ENCODE measurements around the gene SH3TC1. TPM values are rescaled to one million over a fixed set of nuclear protein-coding genes. Genes with fewer than 3 reads are reported as not detected.

SH3TC1 gene
- total and polyA plus RNA-seq, 4 donors: 6.5 to 34.6 (median 25.8) TPM

DNA sequence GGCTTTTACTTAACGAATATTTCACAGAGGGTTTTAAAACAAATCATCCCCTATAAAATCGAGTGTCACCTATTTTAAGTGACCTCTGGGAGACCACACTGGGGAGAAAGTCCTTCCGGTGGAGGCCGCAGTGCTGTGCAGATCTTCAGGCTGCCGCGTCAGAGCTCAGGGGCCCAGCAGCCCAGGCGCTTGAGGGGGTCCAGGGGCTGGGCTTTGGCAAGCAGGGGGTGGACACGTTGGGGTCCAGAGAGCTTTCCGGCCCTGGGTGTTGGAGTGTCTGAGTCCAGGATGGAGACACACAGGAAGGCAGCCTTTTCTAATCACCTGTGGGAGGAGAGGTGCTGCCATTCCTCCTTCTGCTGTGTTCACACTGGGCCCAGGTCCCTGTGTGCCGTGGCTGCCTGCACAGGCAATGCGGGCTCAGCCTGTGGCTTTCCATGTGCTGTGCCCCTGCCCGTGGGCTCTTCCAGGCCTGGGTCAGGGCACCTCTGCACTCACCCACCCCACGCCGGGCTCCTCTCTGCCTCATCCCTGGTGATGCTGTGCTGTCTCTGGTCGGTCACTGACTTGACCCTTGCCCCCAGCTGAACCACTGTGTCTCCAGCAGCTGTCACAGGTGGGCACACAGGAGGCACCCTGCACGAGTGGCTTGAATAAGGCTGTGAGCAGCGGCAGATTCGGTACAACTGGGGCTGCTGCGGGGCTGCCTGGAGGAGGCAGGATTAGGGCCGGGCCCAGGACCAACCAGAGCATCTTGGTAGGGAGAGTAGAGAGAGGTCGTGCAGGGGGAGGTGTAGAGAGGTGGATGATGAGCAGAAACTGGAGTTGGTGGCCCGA lies 80.4 kb downstream of the SH3TC1 start:
- H3K4me1 ChIP-seq (ENCODE audit: control insufficient read depth in 4 of 4, insufficient read depth in 4 of 4, low read length in 3 of 4): peaks cover 0 to 4% (median 0%) of the 10 kb centered on the region in 4 donors
- TF ChIP-seq RXRA (IDR thresholded peaks at IDR 0.05): no peak
- no peak for TF ChIP-seq HNF4G (IDR thresholded peaks at IDR 0.05)
- TF ChIP-seq, protein P1, sequence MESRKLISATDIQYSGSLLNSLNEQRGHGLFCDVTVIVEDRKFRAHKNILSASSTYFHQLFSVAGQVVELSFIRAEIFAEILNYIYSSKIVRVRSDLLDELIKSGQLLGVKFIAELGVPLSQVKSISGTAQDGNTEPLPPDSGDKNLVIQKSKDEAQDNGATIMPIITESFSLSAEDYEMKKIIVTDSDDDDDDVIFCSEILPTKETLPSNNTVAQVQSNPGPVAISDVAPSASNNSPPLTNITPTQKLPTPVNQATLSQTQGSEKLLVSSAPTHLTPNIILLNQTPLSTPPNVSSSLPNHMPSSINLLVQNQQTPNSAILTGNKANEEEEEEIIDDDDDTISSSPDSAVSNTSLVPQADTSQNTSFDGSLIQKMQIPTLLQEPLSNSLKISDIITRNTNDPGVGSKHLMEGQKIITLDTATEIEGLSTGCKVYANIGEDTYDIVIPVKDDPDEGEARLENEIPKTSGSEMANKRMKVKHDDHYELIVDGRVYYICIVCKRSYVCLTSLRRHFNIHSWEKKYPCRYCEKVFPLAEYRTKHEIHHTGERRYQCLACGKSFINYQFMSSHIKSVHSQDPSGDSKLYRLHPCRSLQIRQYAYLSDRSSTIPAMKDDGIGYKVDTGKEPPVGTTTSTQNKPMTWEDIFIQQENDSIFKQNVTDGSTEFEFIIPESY (IDR thresholded peaks at IDR 0.05): no peak
- TF ChIP-seq NR2F2 (IDR thresholded peaks at IDR 0.05): no peak
- TF ChIP-seq JUND (IDR thresholded peaks at IDR 0.05): no peak
- TF ChIP-seq, protein P2, sequence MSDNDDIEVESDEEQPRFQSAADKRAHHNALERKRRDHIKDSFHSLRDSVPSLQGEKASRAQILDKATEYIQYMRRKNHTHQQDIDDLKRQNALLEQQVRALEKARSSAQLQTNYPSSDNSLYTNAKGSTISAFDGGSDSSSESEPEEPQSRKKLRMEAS (IDR thresholded peaks at IDR 0.05): no peak
- TF ChIP-seq HNF4A (conservative IDR thresholded peaks at IDR 0.05): no peak
- TF ChIP-seq ATF3 (IDR thresholded peaks at IDR 0.05): no peak
- TF ChIP-seq FOXA2 (IDR thresholded peaks at IDR 0.05): no peak
- TF ChIP-seq FOXA1 (IDR thresholded peaks at IDR 0.05): no peak
- H3K4me3 ChIP-seq (ENCODE audit: low read depth in 1 of 3, low read length in 3 of 3): no peak overlapping the region

DNA sequence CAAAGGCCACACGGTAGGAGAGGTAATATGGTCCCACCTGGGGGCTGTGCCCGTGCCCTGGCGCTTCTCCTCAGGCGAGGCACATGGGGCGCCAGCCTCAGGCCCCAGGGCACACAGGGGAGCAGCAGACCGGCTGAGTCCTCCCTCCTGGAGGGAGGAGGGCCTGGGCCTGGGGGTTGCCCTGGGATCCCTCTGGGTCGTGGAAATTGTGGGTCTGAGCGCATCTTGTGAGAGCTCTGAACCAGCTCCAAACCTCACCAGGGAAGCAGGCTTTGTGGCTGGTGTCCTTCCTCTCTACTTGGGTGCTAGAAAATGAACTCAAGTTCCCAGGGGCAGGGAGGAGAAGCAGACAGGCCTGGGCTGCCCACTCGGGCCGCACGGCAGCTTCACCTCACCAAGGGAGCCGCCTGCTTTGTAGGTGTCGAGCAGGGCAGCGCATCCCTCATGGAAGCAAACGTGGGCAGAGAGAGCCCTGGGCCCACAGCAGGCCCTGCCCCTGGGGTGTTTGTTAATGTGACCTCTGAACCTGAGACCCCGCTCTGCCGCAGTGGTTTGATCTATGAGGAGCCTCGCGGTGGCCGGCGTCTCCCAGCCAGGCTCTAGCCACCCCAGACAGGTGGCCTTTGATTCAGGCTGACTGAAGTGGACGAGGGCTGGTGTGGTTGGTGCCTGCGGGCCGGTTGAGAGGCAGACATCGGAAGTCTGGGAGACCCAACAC lies 81.2 kb downstream of the SH3TC1 start:
- Histone ChIP-seq H3K9me3 (ENCODE audit: control insufficient read depth in 4 of 4, low read length in 3 of 4) (no peaks in the 10 kb centered on the region), H3K36me3 (ENCODE audit: control insufficient read depth in 4 of 4, insufficient read depth in 3 of 4, low read depth in 1 of 4, low read length in 3 of 4) (no peaks in the 10 kb centered on the region), H3K4me3 (ENCODE audit: low read depth in 1 of 3, low read length in 3 of 3) (no peak overlapping the region), H3K9ac (ENCODE audit: low read depth in 1 of 2, low read length in 2 of 2) (no peak overlapping the region), H3K27me3 (ENCODE audit: control insufficient read depth in 4 of 4, insufficient read depth in 4 of 4, low read length in 3 of 4) (no peaks in the 10 kb centered on the region), H3K27ac (ENCODE audit: low read depth in 1 of 2, low read length in 2 of 2) (no peak overlapping the region), H3K4me1 (ENCODE audit: control insufficient read depth in 4 of 4, insufficient read depth in 4 of 4, low read length in 3 of 4) (no peaks in the 10 kb centered on the region)
- no peak for DNase-seq (ENCODE audit: low spot score)
- WGBS: 88% methylated on average over 25 of the region's 25 CpGs
- TF ChIP-seq FOXA2 (IDR thresholded peaks at IDR 0.05) (no peak), EGR1 (IDR thresholded peaks at IDR 0.05; ENCODE audit: low read depth in 2 of 2) (no peak), CTCF (IDR thresholded peaks at IDR 0.05; ENCODE audit: low read depth, low read length, missing input control) (no peak), HNF4G (IDR thresholded peaks at IDR 0.05) (no peak), ATF3 (IDR thresholded peaks at IDR 0.05) (no peak), SP1 (IDR thresholded peaks at IDR 0.05) (no peak)
- TF ChIP-seq, protein P1 (IDR thresholded peaks at IDR 0.05): no peak

More for the DNA sequence above, 80.4 kb downstream of the SH3TC1 start:
- no peak overlapping the region for H3K9ac ChIP-seq (ENCODE audit: low read depth in 1 of 2, low read length in 2 of 2)
- no peaks in the 10 kb centered on the region for H3K9me3 ChIP-seq (ENCODE audit: control insufficient read depth in 4 of 4, low read length in 3 of 4)
- H3K36me3 ChIP-seq (ENCODE audit: control insufficient read depth in 4 of 4, insufficient read depth in 3 of 4, low read depth in 1 of 4, low read length in 3 of 4): no peaks in the 10 kb centered on the region
- WGBS: 85% methylated on average over 22 of the region's 22 CpGs
- H3K27ac ChIP-seq (ENCODE audit: low read depth in 1 of 2, low read length in 2 of 2): no peak overlapping the region
- no peaks in the 10 kb centered on the region for H3K27me3 ChIP-seq (ENCODE audit: control insufficient read depth in 4 of 4, insufficient read depth in 4 of 4, low read length in 3 of 4)
- no peak for DNase-seq (ENCODE audit: low spot score)
